Astrocyte of the cerebellum (primary cell): ENCODE data around the gene PPFIA1.
"Not testable (repeated sequence)": the region's sequence is repeated elsewhere in the genome, so short reads cannot be mapped to it uniquely, and the experiment has no call there.

Experiments
- DNase-seq: peaks from one replicate; pipeline ENCODE4 v3.0.0-alpha.2; 2011; ENCODE audit warnings: low read depth
- H3K4me3 ChIP-seq: 2 replicates; pipeline ENCODE4 v1.5.1; 2011; ENCODE audit warnings: mild to moderate bottlenecking, low read depth, low read length, moderate library complexity
- in situ Hi-C: cut with HindIII; loops from 2 replicates; pipeline ENCODE4 v1.10.0; 2017; ENCODE audit warnings: low sequenced_read_pairs
- TF ChIP-seq, protein P1 (sequence below): IDR thresholded peaks from 2 replicates; pipeline ENCODE4 v1.5.1; 2012; ENCODE audit warnings: low read length, low read depth, moderate library complexity, mild to moderate bottlenecking; ENCODE audit errors: missing control alignments

Gene PPFIA1

DNA sequence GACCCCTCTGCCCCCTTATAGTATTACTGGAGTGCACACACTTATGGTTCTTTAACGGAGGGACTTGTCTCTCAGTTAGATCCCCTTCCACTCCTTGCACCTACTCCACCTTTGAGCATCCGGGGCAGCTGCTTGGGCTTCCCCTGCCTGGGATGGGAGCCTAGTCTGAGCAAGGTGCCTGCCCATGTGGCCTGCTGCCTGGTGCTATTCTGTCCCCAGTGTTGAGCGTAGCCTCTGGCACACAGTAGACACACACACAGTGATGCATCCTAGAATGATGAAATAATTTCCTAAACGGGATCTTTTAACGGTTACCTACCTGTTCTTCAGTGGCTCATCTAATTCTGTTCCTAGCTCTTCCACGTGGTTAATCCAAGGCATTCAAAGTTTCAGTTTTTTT is 22.4 kb downstream of the PPFIA1 start:
- no peak for DNase-seq
- in situ Hi-C loops, result no loop called here
- no peak overlapping the region for H3K4me3 ChIP-seq
- TF ChIP-seq, protein P1, sequence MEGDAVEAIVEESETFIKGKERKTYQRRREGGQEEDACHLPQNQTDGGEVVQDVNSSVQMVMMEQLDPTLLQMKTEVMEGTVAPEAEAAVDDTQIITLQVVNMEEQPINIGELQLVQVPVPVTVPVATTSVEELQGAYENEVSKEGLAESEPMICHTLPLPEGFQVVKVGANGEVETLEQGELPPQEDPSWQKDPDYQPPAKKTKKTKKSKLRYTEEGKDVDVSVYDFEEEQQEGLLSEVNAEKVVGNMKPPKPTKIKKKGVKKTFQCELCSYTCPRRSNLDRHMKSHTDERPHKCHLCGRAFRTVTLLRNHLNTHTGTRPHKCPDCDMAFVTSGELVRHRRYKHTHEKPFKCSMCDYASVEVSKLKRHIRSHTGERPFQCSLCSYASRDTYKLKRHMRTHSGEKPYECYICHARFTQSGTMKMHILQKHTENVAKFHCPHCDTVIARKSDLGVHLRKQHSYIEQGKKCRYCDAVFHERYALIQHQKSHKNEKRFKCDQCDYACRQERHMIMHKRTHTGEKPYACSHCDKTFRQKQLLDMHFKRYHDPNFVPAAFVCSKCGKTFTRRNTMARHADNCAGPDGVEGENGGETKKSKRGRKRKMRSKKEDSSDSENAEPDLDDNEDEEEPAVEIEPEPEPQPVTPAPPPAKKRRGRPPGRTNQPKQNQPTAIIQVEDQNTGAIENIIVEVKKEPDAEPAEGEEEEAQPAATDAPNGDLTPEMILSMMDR, result no peak

DNA sequence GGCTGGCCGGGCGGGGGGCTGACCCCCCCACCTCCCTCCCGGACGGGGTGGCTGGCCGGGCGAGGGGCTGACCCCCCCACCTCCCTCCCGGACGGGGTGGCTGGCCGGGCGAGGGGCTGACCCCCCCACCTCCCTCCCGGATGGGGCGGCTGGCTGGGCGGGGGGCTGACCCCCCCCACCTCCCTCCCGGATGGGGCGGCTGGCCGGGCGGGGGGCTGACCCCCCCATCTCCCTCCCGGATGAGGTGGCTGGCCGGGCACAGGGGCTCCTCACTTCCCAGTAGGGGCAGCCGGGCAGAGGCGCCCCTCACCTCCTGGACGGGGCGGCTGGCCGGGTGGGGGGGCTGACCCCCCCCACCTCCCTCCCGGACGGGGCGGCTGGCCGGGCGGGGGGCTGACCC is 24.7 kb downstream of the PPFIA1 start:
- DNase-seq, in situ Hi-C loops, H3K4me3 ChIP-seq: not testable (repeated sequence)

DNA sequence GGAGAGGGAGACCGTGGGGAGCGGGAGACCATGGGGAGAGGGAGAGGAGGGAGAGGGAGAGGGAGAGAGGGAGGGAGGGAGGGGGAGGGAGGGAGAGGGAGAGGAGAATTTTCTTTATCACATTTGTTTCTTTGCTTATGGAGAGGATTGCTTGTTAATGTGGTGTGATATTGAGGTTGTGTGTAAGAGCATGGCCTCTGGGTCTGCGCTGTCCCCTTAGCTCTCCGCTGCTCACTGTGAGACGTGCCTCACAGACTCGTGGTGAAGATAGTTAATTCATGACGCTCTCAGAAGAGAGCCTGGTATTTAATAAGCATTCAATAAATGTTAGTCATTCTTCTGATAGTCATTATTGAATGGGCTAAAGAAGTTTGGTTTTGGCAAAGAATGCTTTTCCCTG is 26.2 kb downstream of the PPFIA1 start:
- no peak for DNase-seq
- TF ChIP-seq, protein P1, result no peak
- in situ Hi-C loops, result no loop called here
- H3K4me3 ChIP-seq, result no peak overlapping the region

DNA sequence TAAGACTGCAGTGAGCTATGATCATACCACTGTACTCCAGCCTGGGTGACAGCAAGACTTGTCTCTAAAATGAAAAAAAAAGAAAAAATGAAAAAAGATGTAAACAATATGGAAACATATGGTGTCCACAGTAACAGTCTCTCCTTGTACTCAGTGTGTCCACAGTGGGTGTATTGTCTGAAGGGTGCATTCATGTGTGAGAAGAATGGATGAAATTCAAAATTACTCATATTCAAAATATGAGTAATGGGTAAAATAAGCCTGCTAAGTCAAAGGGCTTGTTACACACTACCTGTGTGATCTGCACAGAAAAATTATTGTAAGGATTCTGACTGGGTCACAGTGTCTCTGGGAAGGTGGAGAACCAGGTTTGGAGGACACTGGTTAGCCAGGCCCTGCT is 26.9 kb downstream of the PPFIA1 start:
- in situ Hi-C loops, result no loop called here
- no peak for DNase-seq
- TF ChIP-seq, protein P1, result no peak
- H3K4me3 ChIP-seq, result no peak overlapping the region

DNA sequence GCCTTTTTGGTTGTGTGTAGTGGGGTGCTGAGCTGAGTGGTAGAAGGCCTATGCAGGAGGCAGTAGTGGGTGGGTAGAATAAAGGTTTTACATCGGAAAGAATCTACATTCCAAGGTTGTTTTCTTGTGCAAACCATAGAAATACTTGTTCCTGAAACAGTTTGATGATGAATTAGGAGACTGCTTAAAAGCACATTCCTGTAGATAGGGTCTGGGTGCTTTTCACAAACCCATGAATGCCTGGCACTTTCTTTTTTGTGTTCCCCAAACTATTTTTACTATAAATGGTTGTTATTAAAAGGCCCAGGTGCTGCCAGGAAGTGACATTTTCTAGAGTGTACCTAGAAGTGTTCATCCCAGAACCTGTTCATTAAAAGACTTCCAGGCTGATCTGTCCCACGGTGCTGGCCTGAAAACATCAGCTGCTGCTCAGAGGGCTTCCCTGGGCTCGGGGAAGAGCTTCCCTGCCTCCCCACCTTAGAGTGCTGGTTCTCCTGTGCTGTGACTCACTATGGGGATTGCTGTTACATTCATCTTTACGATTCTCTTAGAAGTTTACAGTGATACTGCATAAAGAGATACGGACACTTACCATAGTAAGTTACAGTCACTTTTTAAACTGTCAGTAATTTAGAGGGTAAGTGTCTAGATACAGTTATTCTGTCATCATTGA is 27.9 kb downstream of the PPFIA1 start:
- TF ChIP-seq, protein P1, result no peak
- no peak for DNase-seq
- in situ Hi-C loops, result no loop called here
- no peak overlapping the region for H3K4me3 ChIP-seq

DNA sequence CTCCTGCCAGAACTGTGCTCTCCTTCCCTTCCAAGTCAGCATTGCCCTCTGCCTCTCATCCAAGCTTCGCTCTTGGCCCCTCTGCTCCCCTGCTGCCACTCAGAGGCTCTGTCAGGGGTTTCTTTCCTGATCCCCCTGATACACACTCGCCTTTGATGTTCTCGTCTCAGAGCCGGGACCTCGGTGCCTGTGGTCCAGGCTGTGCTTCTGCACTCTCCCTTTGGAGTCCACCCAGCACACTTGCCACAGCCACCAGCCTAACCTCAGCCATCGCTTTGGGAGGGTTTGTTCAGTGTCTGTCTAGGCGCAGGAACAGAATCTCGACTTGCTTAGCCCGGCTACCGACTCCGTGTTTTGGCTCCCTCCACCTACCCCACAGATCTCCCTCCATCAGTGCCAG is 29.1 kb downstream of the PPFIA1 start:
- no peak for DNase-seq
- TF ChIP-seq, protein P1, result no peak
- no peak overlapping the region for H3K4me3 ChIP-seq
- in situ Hi-C loops, result no loop called here

DNA sequence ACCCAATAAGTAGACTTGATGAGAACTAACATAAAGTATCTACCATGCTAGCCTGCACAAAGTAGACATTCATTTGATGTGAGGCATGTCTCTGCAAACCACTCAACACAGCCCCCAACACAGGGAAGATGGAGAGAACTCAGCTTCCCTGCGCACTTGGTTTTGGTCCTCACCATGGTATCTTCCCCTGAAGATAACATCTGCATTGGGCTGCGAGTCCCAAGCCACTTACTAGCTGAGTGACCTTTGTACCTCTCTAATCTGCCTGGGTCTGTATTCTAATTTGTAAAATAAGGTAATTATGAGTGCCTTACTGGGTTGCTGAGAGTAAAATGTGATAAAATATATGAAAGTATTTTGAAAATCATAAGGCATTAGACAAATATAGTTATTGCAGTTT is 30.7 kb downstream of the PPFIA1 start:
- in situ Hi-C loops, result no loop called here
- H3K4me3 ChIP-seq, result no peak overlapping the region
- TF ChIP-seq, protein P1, result no peak
- DNase-seq, result no peak
